H9 (cell line): ENCODE data around the gene TNFSF10. TPM values are rescaled to one million over a fixed set of nuclear protein-coding genes. Genes with fewer than 3 reads are reported as not detected.

ENCODE experiments used
- DNase-seq: peaks from one replicate; pipeline ENCODE4 v3.0.0-alpha.2; 2017
- H2AFZ ChIP-seq: one replicate; pipeline ENCODE4 v1.6.1; 2013; ENCODE audit warnings: mild to moderate bottlenecking, low read length, control low read depth, moderate library complexity
- H2AK5ac ChIP-seq: 2 replicates; pipeline ENCODE4 v1.6.1; 2013; ENCODE audit warnings: low read length, control low read depth, mixed read lengths; ENCODE audit not compliant: insufficient read length
- H2BK120ac ChIP-seq: one replicate; pipeline ENCODE4 v1.6.1; 2013; ENCODE audit warnings: low read depth, mild to moderate bottlenecking, low read length, control low read depth, inconsistent platforms; ENCODE audit not compliant: poor library complexity, severe bottlenecking
- H2BK12ac ChIP-seq: 2 replicates; pipeline ENCODE4 v1.6.1; 2013; ENCODE audit warnings: low read length, control low read depth, mixed read lengths, low read depth; ENCODE audit not compliant: insufficient read length
- H2BK15ac ChIP-seq: 2 replicates; pipeline ENCODE4 v1.6.1; 2013; ENCODE audit warnings: low read depth, low read length, control low read depth
- H2BK20ac ChIP-seq: one replicate; pipeline ENCODE4 v1.6.1; 2013; ENCODE audit warnings: low read depth, mild to moderate bottlenecking, low read length, control low read depth, inconsistent platforms; ENCODE audit not compliant: poor library complexity, severe bottlenecking
- H2BK5ac ChIP-seq: 2 replicates; pipeline ENCODE4 v1.6.1; 2013; ENCODE audit warnings: low read length, control low read depth, mixed read lengths; ENCODE audit not compliant: insufficient read length
- H3K14ac ChIP-seq: 2 replicates; pipeline ENCODE4 v1.6.1; 2013; ENCODE audit warnings: low read length, control low read depth; ENCODE audit not compliant: insufficient read depth
- H3K18ac ChIP-seq: 2 replicates; pipeline ENCODE4 v1.6.1; 2013; ENCODE audit warnings: low read depth, mild to moderate bottlenecking, mixed read lengths, low read length, control low read depth; ENCODE audit not compliant: insufficient read length
- H3K23ac ChIP-seq: 2 replicates; pipeline ENCODE4 v1.6.1; 2013; ENCODE audit warnings: low read length, control low read depth, mixed read lengths, low read depth; ENCODE audit not compliant: insufficient read length
- H3K23me2 ChIP-seq: 2 replicates; pipeline ENCODE4 v1.6.1; 2013; ENCODE audit warnings: low read depth, mild to moderate bottlenecking, mixed read lengths, low read length, control low read depth; ENCODE audit not compliant: insufficient read length, poor library complexity, severe bottlenecking
- H3K27ac ChIP-seq: 2 replicates; pipeline ENCODE4 v1.5.1; 2013; ENCODE audit warnings: low read length, control low read depth, mixed read lengths, low read depth; ENCODE audit not compliant: insufficient read length
- H3K27me3 ChIP-seq: 2 replicates; pipeline ENCODE4 v1.6.1; 2013; ENCODE audit warnings: low read length, control low read depth, inconsistent platforms; ENCODE audit not compliant: insufficient read depth
- H3K4ac ChIP-seq: 2 replicates; pipeline ENCODE4 v1.6.1; 2013; ENCODE audit warnings: low read depth, mild to moderate bottlenecking, control low read depth, inconsistent platforms, low read length, moderate library complexity
- H3K4me1 ChIP-seq: 2 replicates; pipeline ENCODE4 v1.6.1; 2013; ENCODE audit warnings: low read length, control low read depth, inconsistent platforms; ENCODE audit not compliant: insufficient read depth
- H3K4me2 ChIP-seq: 2 replicates; pipeline ENCODE4 v1.6.1; 2013; ENCODE audit warnings: low read length, control low read depth, mixed read lengths; ENCODE audit not compliant: insufficient read length, insufficient read depth
- H3K56ac ChIP-seq: 2 replicates; pipeline ENCODE4 v1.6.1; 2013; ENCODE audit warnings: low read depth, mild to moderate bottlenecking, mixed read lengths, low read length, control low read depth; ENCODE audit not compliant: insufficient read length
- H3K79me1 ChIP-seq: 2 replicates; pipeline ENCODE4 v1.6.1; 2013; ENCODE audit warnings: low read depth, mild to moderate bottlenecking, moderate library complexity, low read length, control low read depth, inconsistent platforms; ENCODE audit not compliant: insufficient read depth, poor library complexity, severe bottlenecking
- H3K79me2 ChIP-seq: 2 replicates; pipeline ENCODE4 v1.6.1; 2013; ENCODE audit warnings: low read length, control low read depth, inconsistent platforms; ENCODE audit not compliant: insufficient read depth
- H3K9ac ChIP-seq: 2 replicates; pipeline ENCODE4 v1.6.1; 2013; ENCODE audit warnings: low read length, control low read depth, mixed read lengths; ENCODE audit not compliant: insufficient read length; ENCODE audit errors: extremely low read depth
- H3K9me3 ChIP-seq: one replicate; pipeline ENCODE4 v1.6.1; 2013; ENCODE audit warnings: low read depth, low read length, inconsistent platforms; ENCODE audit not compliant: control insufficient read depth
- H3T11ph ChIP-seq: one replicate; pipeline ENCODE4 v1.6.1; 2013; ENCODE audit warnings: mild to moderate bottlenecking, low read length, control low read depth, inconsistent platforms
- H4K20me1 ChIP-seq: one replicate; pipeline ENCODE4 v1.6.1; 2013; ENCODE audit not compliant: control insufficient read depth, insufficient read length, insufficient read depth
- H4K5ac ChIP-seq: 2 replicates; pipeline ENCODE4 v1.6.1; 2013; ENCODE audit warnings: low read depth, mild to moderate bottlenecking, mixed read lengths, low read length, control low read depth; ENCODE audit not compliant: insufficient read length
- H4K8ac ChIP-seq: replicated peaks from 2 replicates; pipeline ENCODE4 v1.6.1; 2013; ENCODE audit warnings: low read length, control low read depth, mixed read lengths, low read depth; ENCODE audit not compliant: insufficient read length
- H4K91ac ChIP-seq: 2 replicates; pipeline ENCODE4 v1.6.1; 2013; ENCODE audit warnings: low read depth, mild to moderate bottlenecking, moderate library complexity, mixed read lengths, low read length, control low read depth; ENCODE audit not compliant: insufficient read length
- H3K27ac Mint-ChIP-seq, 3 experiments: 2 replicates in 2 of 3; 3 replicates in 1 of 3; pipeline ENCODE4 v1.8.0; 2020 to 2021; ENCODE audit warnings: mixed read lengths in 3 of 3, mild to moderate bottlenecking in 1 of 3, moderate library complexity in 1 of 3
- H3K27me3 Mint-ChIP-seq: 2 replicates; pipeline ENCODE4 v1.8.0; 2021; ENCODE audit warnings: low read depth, mild to moderate bottlenecking, moderate library complexity, mixed read lengths
- H3K36me3 Mint-ChIP-seq, 3 experiments: 2 replicates in 2 of 3; 3 replicates in 1 of 3; pipeline ENCODE4 v1.8.0; 2020 to 2021; ENCODE audit warnings: low read depth in 3 of 3, mixed read lengths in 3 of 3; ENCODE audit not compliant: insufficient read depth in 1 of 3
- H3K4me1 Mint-ChIP-seq, 2 experiments: 2 replicates each; pipeline ENCODE4 v1.8.0; 2020; ENCODE audit warnings: mixed read lengths in 2 of 2
- H3K4me3 Mint-ChIP-seq, 2 experiments: 2 replicates in 1 of 2; 3 replicates in 1 of 2; pipeline ENCODE4 v1.8.0; 2020 to 2021; ENCODE audit warnings: mild to moderate bottlenecking in 2 of 2, mixed read lengths in 2 of 2, moderate library complexity in 1 of 2
- H3K9me3 Mint-ChIP-seq, 2 experiments: 2 replicates in 1 of 2; 3 replicates in 1 of 2; pipeline ENCODE4 v1.8.0; 2020; ENCODE audit warnings: mild to moderate bottlenecking in 2 of 2, mixed read lengths in 2 of 2, moderate library complexity in 1 of 2
- WGBS: extraction: QIAGEN DNeasy Blood & Tissue Kit; methylation state at CpG from one replicate; pipeline ENCODE4 v1.1.7; 2013; ENCODE audit warnings: missing lambda C conversion rate, low lambda C conversion rate, mixed read lengths; ENCODE audit not compliant: insufficient read length; ENCODE audit errors: extremely low coverage; 5-methylcytosine and 5-hydroxymethylcytosine counted together
- total RNA-seq: library from RNA; stranded (reverse); gene quantifications from 2 replicates; pipeline ENCODE4 v1.2.1, GENCODE V29; 2021
- TF ChIP-seq, protein P1 (sequence below): fragments of 200-600 bp; sonication (generic); conservative IDR thresholded peaks from 3 replicates; pipeline ENCODE4 v1.8.0; 2021; ENCODE audit warnings: antibody characterized with exemption, mild to moderate bottlenecking

TNFSF10 gene
- total RNA-seq, 1 experiment from 2014 or later = not detected

DNA sequence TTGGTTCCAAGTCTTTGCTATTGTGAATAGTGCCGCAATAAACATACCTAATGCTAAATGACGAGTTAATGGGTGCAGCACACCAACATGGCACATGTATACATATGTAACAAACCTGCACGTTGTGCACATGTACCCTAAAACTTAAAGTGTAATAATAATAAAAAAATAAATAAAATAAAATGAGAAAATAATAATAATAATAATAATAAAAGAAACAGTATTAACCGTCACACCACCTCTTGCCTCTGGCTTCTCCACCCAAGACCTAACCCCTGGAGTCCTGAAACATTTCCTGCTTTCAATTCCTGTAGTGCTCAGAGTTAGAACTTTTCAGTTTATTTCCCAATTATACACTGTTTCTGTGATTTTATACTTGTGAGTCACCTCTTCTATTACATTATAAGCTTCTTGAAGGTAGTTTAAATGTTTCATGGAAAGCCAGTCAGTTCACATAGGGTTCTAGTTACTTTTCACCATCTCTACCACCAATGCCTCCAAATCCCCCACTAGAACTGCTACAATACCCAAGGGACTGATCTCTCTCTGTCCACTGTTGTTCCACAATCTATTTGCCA, 56.6 kb downstream of the TNFSF10 start:
- no peak overlapping the region for H3K9ac ChIP-seq

More for the DNA sequence above, 56.6 kb downstream of the TNFSF10 start:
- Mint-ChIP-seq H3K27me3 (no peaks in the 10 kb centered on the region), H3K4me3 (no peak overlapping the region), H3K27ac (no peak overlapping the region; a peak in 1 of 7 replicates), H3K9me3 (peaks cover 1 to 2% of the 10 kb centered on the region in 2 experiments; a peak in 2 of 5 replicates), H3K36me3 (peaks cover 0 to under 1% (median 0%) of the 10 kb centered on the region in 3 experiments; a peak in 1 of 7 replicates), H3K4me1 (0 out of 4 replicates have a peak, but pooled peaks cover 0 to 2% of the 10 kb centered on the region in 2 experiments)
- no peak overlapping the region for H3K4me2 ChIP-seq
- no peak overlapping the region for H3K18ac ChIP-seq
- no peaks in the 10 kb centered on the region for H3K79me1 ChIP-seq
- no peak overlapping the region for H2AK5ac ChIP-seq
- no peaks in the 10 kb centered on the region for H3K27me3 ChIP-seq
- H3T11ph ChIP-seq = no peak overlapping the region
- no peak overlapping the region for H3K4ac ChIP-seq
- no peak overlapping the region for H2BK15ac ChIP-seq
- no peaks in the 10 kb centered on the region for H3K23me2 ChIP-seq
- H2BK20ac ChIP-seq = no peak overlapping the region
- no peak overlapping the region for H4K5ac ChIP-seq
- no peaks in the 10 kb centered on the region for H3K9me3 ChIP-seq
- WGBS = no CpG with 5 or more reads among the region's 4 CpGs
- no peak overlapping the region for H3K14ac ChIP-seq
- DNase-seq = no peak
- H2AFZ ChIP-seq = no peak overlapping the region
- no peak overlapping the region for H4K8ac ChIP-seq
- H3K27ac ChIP-seq = no peak overlapping the region
- no peaks in the 10 kb centered on the region for H3K79me2 ChIP-seq
- H4K20me1 ChIP-seq = no peaks in the 10 kb centered on the region
- TF ChIP-seq, protein P1, sequence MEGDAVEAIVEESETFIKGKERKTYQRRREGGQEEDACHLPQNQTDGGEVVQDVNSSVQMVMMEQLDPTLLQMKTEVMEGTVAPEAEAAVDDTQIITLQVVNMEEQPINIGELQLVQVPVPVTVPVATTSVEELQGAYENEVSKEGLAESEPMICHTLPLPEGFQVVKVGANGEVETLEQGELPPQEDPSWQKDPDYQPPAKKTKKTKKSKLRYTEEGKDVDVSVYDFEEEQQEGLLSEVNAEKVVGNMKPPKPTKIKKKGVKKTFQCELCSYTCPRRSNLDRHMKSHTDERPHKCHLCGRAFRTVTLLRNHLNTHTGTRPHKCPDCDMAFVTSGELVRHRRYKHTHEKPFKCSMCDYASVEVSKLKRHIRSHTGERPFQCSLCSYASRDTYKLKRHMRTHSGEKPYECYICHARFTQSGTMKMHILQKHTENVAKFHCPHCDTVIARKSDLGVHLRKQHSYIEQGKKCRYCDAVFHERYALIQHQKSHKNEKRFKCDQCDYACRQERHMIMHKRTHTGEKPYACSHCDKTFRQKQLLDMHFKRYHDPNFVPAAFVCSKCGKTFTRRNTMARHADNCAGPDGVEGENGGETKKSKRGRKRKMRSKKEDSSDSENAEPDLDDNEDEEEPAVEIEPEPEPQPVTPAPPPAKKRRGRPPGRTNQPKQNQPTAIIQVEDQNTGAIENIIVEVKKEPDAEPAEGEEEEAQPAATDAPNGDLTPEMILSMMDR = no peak
- H3K4me1 ChIP-seq = no peaks in the 10 kb centered on the region
- H2BK5ac ChIP-seq = no peak overlapping the region
- H4K91ac ChIP-seq = no peak overlapping the region
- no peak overlapping the region for H2BK12ac ChIP-seq
- H3K56ac ChIP-seq = no peak overlapping the region
- H2BK120ac ChIP-seq = no peak overlapping the region
- H3K23ac ChIP-seq = no peak overlapping the region
